Measurements from ENCODE around the gene FRMD8.

- TF ChIP-seq RAD21 (IDR thresholded peaks at IDR 0.05 in 1 of 2, conservative IDR thresholded peaks at IDR 0.05 in 1 of 2; ENCODE audit: low read depth in 2 of 2, low read length in 2 of 2) (no peak), ATF2 (IDR thresholded peaks at IDR 0.05; ENCODE audit: low read length) (no peak), CTCF (IDR thresholded peaks at IDR 0.05; ENCODE audit: control extremely low read depth in 1 of 3, insufficient read depth in 1 of 3, low read depth in 1 of 3, low read length in 3 of 3) (no peak), NRF1 (IDR thresholded peaks at IDR 0.05; ENCODE audit: low read depth, low read length) (no peak), CBX8 (IDR thresholded peaks at IDR 0.05; ENCODE audit: borderline replicate concordance, low read depth, low read length) (no peak), EZH2 (IDR thresholded peaks at IDR 0.05; ENCODE audit: low read depth, low read length, severe bottlenecking) (no peak), YY1 (IDR thresholded peaks at IDR 0.05; ENCODE audit: low read depth, low read length) (no peak), SIN3A (conservative IDR thresholded peaks at IDR 0.05 in 1 of 2, IDR thresholded peaks at IDR 0.05 in 1 of 2; ENCODE audit: low read depth in 1 of 2, low read length in 2 of 2) (no peak), POLR2A (IDR thresholded peaks at IDR 0.05; ENCODE audit: control extremely low read depth in 1 of 2, low read depth in 2 of 2, low read length in 2 of 2) (no peak)
- TF ChIP-seq, protein P1, sequence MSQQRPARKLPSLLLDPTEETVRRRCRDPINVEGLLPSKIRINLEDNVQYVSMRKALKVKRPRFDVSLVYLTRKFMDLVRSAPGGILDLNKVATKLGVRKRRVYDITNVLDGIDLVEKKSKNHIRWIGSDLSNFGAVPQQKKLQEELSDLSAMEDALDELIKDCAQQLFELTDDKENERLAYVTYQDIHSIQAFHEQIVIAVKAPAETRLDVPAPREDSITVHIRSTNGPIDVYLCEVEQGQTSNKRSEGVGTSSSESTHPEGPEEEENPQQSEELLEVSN (IDR thresholded peaks at IDR 0.05): no peak
- TF ChIP-seq, protein P2, sequence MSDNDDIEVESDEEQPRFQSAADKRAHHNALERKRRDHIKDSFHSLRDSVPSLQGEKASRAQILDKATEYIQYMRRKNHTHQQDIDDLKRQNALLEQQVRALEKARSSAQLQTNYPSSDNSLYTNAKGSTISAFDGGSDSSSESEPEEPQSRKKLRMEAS (IDR thresholded peaks at IDR 0.05): no peak
Observed at GRCh38 chr11:65403607-65404121, 17.2 kb downstream of the FRMD8 start.

All from H1 (cell line).